OCI-M2 (cell line): ENCODE measurements around the gene ERCC1.

ENCODE experiments used
- DNase-seq: peaks from one replicate; lab custom pipeline; 2025; ENCODE audit not compliant: unreplicated experiment; lab: John Stamatoyannopoulos, UW

The ERCC1 gene

GRCh38 chr19:45406226-45407090 is 17.3 kb downstream of the ERCC1 start, which contains the start of gene POLR1G:
POLR1G (plus strand) TSS chr19:45406644; CDS start chr19:45406697, 53 bp downstream.
- DNase-seq, result peak; percentile 97

GRCh38 chr19:45405435-45406225 is 18.1 kb downstream of the ERCC1 start:
- DNase-seq, result peak; percentile 97

- DNase-seq, result no peak
Measured at GRCh38 chr19:45404557-45405434, 18.9 kb downstream of the ERCC1 start, which contains the start of gene PPP1R13L. PPP1R13L (minus strand) TSS chr19:45405069; CDS start chr19:45398318, 6,751 bp downstream.

GRCh38 chr19:45403781-45404556 is 19.7 kb downstream of the ERCC1 start:
- DNase-seq, result no peak

GRCh38 chr19:45403272-45403671 is 20.4 kb downstream of the ERCC1 start:
- no peak for DNase-seq

- DNase-seq, result no peak
Measured at GRCh38 chr19:45402298-45403061, 21.2 kb downstream of the ERCC1 start.

GRCh38 chr19:45401815-45402214 is 21.9 kb downstream of the ERCC1 start:
- DNase-seq, result no peak

- DNase-seq, result no peak
Measured at GRCh38 chr19:45400192-45400591, 23.5 kb downstream of the ERCC1 start.

- no peak for DNase-seq
Measured at GRCh38 chr19:45395821-45396617, 27.7 kb downstream of the ERCC1 start.

GRCh38 chr19:45391871-45392665 is 31.6 kb downstream of the ERCC1 start:
- DNase-seq, result no peak

GRCh38 chr19:45391346-45391745 is 32.4 kb downstream of the ERCC1 start:
- no peak for DNase-seq

GRCh38 chr19:45385392-45386221 is 38.1 kb downstream of the ERCC1 start:
- DNase-seq, result no peak

- no peak for DNase-seq
Measured at GRCh38 chr19:45382426-45382825, 41.3 kb downstream of the ERCC1 start.

- DNase-seq, result no peak
Measured at GRCh38 chr19:45380107-45380506, 43.6 kb downstream of the ERCC1 start.

- DNase-seq, result no peak
Measured at GRCh38 chr19:45376045-45376724, 47.5 kb downstream of the ERCC1 start.
